Kidney epithelial cell (primary cell): ENCODE data around the gene FMN1. TPM values are rescaled to one million over a fixed set of nuclear protein-coding genes. Genes with fewer than 3 reads are reported as not detected.

Experiments
- DNase-seq: peaks from one replicate; pipeline ENCODE4 v3.0.0-alpha.2; 2010; ENCODE audit warnings: low read depth
- H3K27me3 ChIP-seq: 2 replicates; pipeline ENCODE4 v1.6.0; 2011; ENCODE audit warnings: low read length; ENCODE audit not compliant: control insufficient read depth, insufficient read depth
- H3K36me3 ChIP-seq: 2 replicates; pipeline ENCODE4 v1.5.1; 2011; ENCODE audit warnings: low read length; ENCODE audit not compliant: control insufficient read depth, insufficient read depth
- H3K4me3 ChIP-seq: 2 replicates; pipeline ENCODE4 v1.5.1; 2011; ENCODE audit warnings: low read depth, mild to moderate bottlenecking, control low read depth, low read length
- CTCF ChIP-seq: IDR thresholded peaks from 2 replicates; pipeline ENCODE4 v1.5.1; 2011; ENCODE audit warnings: mild to moderate bottlenecking, moderate library complexity, low read length, control low read depth, inconsistent platforms; ENCODE audit not compliant: insufficient read depth, poor library complexity, severe bottlenecking
- total RNA-seq: library from RNA; depleted of rRNA; stranded (reverse); fragments of >200 nt; gene quantifications from 2 replicates; pipeline ENCODE4 v1.2.3, GENCODE V29; 2015

The FMN1 gene
- total RNA-seq, 1 donor from 2014 or later: 4.5 TPM

GRCh38 chr15:32716216-32716914 lies 478.1 kb downstream of the FMN1 start:
- TF ChIP-seq CTCF: no peak
- peaks cover 10% of the 10 kb centered on the region for H3K27me3 ChIP-seq
- H3K4me3 ChIP-seq: no peak overlapping the region
- DNase-seq: no peak
- no peaks in the 10 kb centered on the region for H3K36me3 ChIP-seq

Other genes with a start within 250 kb of the FMN1 start
- 0.27 and 0.50 TPM in 2 replicates for gene RYR3, start 116.3 kb upstream of the FMN1 start, total RNA-seq